GM19099 (cell line): Measurements from ENCODE around the gene RGS10.

Experiments
- POLR2A ChIP-seq: IDR thresholded peaks from 3 replicates; pipeline ENCODE4 v1.6.1; 2011; ENCODE audit warnings: low read depth; ENCODE audit not compliant: insufficient read length; ENCODE audit errors: extremely low read depth

The RGS10 gene, protein sequence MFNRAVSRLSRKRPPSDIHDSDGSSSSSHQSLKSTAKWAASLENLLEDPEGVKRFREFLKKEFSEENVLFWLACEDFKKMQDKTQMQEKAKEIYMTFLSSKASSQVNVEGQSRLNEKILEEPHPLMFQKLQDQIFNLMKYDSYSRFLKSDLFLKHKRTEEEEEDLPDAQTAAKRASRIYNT

DNA sequence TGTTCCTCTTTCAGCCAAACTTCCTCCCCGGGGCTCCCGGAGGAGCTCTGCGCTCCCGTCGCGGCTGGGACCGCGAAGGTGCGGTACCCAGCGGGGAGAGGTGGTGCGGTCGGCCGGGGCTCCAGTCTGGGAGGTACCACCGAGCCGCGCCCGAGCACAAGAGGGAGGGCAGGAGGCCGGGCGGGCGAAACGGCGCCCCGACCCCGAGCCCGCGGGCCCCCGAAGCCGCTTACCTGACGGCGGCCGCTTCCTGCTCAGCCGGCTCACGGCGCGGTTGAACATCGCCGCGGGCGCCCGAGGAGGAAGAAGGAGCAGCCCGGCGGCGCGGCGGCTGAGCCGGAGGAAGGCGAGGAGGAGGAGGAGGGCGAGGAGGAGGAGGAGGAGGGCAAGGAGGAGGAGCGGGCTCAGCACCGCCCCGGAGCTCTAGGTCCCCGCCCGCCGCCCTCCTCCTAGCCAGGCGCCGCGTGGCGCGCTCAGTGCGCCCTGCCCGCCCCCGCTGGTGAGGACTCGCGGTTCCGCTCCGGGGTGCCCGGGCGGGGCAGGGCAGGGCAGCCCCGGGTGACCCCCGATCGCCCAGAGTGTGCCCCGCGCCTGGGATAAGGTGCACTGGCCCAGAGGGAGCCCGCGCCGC is at the start of gene RGS10:
Gene RGS10 (minus strand): TSS at position 363 of the 631 bp plus-strand sequence. CDS start 81 bp downstream, at position 282.
- peak; percentile 72 for TF ChIP-seq POLR2A

DNA sequence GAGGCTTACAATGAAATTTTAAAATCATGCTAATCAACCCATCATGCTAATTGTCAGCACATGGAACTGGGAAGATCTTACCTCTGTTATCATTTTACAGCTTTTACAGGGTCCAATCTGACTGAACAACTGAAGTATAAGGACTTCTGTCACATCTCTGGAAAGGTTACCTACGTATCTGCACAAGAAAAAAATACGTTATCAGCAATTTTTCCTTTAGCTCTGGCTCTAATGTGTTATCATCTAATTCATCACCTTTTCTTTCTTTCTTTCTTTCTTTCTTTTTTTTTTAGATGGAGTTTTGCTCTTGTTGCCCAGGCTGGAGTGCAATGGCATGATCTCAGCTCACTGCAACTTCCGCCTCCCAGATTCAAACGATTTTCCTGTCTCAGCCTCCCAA is 45.6 kb upstream of the RGS10 start:
- TF ChIP-seq POLR2A, result no peak

DNA sequence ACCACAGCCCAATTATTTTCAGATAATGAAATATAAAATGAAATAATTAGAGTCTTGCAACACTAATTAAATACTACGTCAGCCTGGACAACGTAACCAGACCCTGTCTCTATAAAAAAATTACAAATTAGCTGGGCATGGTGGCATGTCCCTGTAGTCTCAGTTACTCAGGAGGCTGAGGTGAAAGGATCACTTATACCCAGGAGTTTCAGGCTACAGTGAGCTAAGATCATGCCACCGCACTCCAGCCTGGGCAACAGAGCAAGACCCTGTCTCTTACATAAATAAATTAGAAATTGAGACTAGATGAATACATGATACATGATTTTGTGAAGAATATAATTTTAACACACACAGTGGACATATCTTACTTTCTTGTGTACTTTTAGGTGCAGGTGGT is 35.8 kb upstream of the RGS10 start:
- TF ChIP-seq POLR2A, result no peak

DNA sequence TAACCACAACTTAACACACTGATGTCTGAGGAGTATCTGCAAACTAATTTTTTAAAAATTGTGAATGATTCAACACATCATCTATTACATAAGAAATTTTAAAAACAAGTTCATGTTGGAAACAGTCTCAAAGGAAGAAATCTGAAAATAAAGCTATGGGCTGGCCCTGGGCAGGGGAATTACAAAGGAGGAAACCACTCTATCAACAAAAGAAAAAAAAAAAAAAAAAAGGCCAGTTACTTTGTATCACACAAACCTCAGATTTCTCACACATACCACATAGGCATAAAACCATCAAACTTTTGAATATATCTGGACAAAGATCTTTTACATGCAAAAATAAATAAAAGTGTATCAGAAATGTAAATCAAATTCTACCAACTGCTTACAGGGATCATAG is 33.5 kb upstream of the RGS10 start:
- TF ChIP-seq POLR2A, result no peak

DNA sequence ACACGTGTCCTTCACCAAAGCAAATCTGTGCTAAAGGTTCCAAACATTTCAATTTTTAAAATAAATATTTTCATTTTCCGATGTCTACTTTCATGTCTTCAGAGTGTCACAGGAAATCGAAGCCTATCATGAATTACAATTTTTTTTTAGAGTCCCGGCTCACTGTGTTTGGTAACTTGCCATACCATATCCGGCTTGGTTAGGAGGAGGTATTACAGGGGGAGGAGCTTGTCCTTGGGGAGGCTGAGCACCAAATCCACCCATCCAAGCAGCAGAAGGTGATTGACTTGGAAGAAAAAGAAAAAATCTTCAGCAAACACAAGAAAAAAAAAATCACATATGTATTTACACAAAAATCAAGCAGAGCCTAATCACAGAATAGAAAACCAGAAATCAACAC is 33.0 kb upstream of the RGS10 start:
- no peak for TF ChIP-seq POLR2A

DNA sequence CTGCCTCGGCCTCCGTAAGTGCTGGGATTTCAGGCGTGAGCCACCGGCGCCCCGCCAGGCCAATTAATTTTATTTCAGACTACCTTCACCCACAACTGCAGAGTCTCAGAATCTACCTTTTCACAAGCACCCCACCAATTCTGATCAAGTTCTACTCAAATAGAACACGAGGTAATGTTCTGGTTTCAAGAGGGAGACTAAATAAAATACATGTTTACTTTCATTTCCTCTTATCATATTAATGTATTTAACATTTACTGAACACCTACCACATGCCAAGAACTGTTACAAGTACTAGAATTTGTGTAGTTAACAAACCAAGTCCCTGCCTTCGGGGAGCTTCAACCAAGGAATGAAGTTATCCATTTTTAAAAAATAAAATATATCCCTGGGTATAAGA is 25.5 kb upstream of the RGS10 start:
- no peak for TF ChIP-seq POLR2A

DNA sequence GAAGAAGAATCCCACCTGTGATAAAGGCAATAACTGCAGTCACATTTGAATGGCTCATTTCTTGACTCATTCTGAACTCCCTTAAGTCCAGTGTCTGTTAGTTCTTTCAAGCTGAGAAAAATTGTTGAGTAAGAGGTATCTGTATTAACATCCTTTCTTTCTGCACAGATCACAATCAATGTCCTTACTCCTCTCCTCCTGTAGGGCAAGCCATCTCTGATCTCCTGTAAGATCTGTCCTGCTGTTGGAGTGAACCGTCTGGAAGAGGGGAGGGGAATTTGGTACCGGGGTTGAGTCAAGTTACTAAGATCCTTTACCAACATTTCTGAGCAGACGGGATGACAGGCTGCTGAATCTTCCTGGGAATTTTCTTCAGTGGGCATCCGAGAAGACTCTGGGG is 19.6 kb upstream of the RGS10 start:
- TF ChIP-seq POLR2A, result no peak

DNA sequence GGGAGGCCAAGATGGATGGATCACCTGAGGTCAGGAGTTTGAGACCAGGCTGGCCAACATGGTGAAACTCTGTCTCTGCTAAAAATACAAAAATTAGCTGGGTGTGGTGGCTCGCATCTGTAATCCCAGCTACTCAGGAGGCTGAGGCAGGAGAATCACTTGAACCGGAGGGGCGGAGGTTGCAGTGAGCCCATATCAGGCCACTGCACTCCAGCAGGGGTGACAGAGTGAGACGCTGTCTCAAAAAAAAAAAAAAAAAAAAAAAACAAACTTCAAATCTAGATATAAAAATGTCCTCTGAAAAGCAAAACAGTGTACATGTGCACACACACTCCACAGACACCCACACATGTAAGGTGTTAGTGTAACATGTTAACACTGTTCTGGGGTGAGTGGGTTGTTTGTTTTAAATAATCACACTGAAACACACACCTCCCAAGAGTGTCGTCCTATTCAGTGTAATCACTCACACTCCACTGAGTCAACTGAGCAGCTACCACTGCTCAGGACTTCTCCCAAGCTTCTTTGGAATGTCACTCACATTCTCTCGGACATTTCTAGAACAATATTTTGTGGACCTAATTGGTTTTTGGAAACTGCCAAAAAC is 12.8 kb upstream of the RGS10 start:
- TF ChIP-seq POLR2A, result no peak

DNA sequence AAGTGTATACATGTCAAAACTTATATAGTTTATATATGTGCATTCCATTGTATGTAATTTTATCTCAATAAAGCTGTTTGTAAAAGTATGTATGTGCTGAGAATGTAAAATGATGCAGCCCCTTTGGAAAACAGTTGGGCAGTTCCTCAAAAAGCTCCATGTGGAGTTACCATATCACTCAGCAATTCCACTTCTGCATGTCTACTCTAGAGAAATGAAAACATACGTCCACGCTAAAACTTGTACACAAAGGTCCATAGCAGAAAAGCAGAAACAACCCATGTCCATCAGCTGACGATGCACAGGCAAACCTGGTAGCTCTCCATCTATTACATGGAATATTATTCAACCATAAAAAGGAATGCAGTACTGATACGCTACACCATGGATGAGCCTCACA is 8.3 kb upstream of the RGS10 start:
- no peak for TF ChIP-seq POLR2A

DNA sequence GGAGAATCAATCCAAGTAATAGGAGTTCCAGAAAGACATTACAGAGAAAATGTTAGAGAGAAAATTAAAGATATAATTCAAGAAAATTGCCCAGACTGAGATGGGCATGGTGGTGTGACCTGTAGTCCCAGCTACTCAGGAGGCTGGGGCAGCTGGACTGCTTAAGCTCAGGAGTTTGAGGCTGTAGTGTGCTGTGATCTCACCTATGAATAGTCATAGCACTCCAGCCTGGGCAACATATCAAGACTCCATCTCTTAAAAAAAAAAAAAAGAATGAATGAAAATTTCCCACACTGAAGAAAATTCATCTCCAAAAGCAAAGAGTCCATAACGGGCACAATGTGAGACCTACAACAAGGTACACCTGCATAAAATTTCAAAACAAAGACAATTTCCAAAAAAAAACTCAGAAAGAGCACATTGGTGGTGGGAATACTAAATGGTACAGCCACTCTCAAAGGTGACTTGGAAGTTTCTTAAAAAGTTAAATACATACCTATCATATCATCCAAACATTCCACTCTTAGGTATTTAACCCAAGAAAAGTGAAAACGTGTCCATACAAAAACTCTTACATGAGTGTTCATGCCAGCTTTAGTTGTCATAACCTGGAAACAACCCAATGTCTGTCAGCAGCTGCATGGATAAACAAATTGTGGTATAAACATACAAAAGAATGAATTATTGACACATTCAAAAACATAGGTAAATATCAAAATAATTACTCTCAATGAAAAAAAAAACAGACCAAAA is 6.9 kb upstream of the RGS10 start:
- TF ChIP-seq POLR2A, result no peak

DNA sequence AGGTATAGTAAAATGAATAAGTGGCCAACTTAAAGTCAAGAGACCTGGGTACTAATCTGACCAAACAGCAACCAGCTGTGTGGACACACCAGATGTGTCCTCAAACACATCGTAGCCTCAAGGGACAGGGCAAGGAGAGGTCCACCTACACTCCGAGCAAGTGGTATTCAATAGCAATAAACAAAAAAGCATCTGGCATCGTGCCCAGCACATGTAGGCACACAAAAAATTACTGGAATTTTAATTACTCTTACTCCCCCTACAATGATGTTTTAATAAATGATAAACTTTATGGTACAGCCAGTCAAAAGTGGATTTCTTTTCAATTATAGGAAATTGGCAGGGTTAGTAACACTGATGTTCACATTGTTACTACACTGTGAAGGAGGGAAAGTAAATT is 3.5 kb upstream of the RGS10 start:
- TF ChIP-seq POLR2A, result no peak

DNA sequence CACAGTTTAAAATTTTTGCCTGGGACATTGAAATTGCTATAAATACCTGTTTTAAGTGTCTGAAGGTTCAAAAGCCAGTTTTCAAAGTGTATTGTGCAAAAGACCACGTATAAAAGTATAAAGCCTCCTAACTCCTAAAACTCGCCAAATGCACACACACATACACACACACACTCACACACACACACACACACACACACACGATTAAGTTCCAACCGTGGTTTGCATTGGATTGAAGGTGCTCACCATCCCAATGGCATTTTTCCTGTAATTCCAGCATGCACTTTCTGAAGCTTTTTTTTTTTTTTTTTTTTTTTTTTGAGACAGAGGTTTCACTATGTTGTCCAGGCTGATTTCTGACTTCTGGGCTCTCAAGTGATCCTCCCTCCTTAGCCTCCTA is 2.8 kb upstream of the RGS10 start:
- no peak for TF ChIP-seq POLR2A

DNA sequence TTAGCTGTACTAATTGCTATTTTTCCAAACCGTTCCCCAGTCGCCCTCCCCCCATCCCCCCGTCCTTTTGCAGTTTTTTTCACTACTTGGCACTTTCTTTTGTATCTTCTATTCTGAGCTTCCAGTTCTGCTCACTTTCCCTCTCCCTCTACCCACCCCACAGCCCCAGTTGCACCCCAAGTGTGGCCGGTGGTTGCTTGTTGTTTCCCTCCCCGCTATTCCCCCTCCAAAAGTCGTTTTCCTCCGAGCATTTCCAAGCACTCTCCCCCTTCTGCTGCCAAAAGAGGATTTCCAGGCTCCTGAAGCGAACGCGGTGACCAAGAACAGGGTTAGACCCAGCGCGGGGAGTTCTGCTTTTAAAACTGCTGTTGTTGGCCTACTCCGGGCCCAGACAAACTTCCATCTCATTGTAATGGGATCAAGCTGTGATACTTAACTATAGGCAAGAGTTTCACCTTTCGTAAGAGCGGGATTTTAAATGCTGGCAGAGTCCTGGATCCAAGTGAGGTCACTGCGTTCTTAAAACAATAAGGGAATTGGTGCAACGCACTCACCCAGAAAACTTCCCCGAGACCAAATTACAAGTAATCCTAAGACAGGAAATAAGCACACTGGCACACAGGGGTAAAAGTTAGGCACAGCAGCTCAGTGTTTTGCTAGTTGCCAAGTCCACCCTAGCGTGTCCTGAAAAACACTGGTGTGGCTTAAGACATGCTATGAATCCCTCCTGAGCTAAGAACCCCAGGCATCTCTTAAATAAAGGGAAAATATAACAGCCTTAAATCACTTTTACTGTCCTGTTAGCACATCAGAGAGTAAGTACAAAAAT is 1.5 kb upstream of the RGS10 start:
- TF ChIP-seq POLR2A, result no peak

DNA sequence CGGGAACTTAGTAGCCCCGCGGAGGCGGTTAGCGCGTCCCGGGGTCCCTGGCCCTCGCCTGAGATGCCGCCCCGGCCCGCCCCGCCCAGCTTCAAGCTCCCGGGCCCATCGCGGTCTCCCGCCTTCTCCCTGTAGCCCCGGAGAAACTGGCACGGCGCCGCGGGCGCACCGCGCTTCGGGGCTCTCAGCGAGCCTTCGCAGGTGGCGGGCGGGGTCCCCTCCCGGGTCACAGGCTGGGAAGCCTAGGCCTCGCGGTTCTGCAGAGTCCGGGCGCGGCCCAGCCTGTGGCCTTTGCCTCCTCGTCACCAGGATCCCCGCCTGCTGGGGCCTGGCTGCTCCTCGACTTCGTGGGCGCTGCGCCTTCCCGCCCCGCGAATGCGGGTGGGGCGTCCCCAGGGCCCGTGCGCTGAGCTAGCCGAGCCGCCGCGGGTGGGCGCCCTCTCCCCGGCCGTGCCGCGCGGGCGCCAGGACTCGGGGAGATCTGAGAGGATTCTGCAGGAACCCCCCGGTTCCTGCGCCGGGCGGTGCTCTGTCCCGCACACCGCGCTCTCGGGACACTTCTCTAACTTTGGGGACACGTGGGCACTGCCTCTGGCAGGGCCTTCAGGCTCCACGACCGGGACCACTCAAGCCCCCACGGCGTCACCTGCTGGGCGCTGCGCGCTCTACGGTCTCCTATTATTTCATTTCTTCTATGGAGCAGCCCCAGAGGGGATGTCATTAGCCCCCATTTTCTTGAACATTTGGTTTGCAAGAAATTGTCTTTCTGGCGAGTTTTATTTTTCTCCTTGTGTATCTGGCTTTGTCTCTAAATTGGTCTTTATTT is 682 bp upstream of the RGS10 start:
- TF ChIP-seq POLR2A, result peak; percentile 27
